HepG2 (cell line): Measurements from ENCODE around the gene NINJ2. TPM values are rescaled to one million over a fixed set of nuclear protein-coding genes. Genes with fewer than 3 reads are reported as not detected.
A peak's percentile ranks its signal among the peaks of the same experiment; 100 is the strongest.

Experiments
- ATRX ChIP-seq: sonication (generic); formaldehyde crosslinking; IDR thresholded peaks from 2 replicates; pipeline ENCODE4 v1.4.0; 2020; ENCODE audit warnings: missing genetic modification reagents, borderline replicate concordance
- CREM ChIP-seq, 2 experiments: sonication (generic) in 1 of 2; formaldehyde crosslinking in 1 of 2; IDR thresholded peaks; 2 replicates each; pipeline versions ENCODE4 v1.4.0 to v1.6.1; 2016 to 2020; ENCODE audit warnings: antibody characterized with exemption in 1 of 2, mild to moderate bottlenecking in 1 of 2, missing genetic modification reagents in 1 of 2
- FOXP1 ChIP-seq, 2 experiments: fragments of 450-650 bp in 1 of 2; IDR thresholded peaks; 2 replicates each; pipeline ENCODE4 v1.6.1; 2017 to 2018; ENCODE audit warnings: antibody characterized with exemption in 1 of 2
- HCFC1 ChIP-seq: fragments of 150-350 bp; IDR thresholded peaks from 2 replicates; pipeline ENCODE4 v1.6.1; 2014; ENCODE audit warnings: low read depth, low read length
- MEIS1 ChIP-seq: sonication (generic); formaldehyde crosslinking; IDR thresholded peaks from 2 replicates; pipeline ENCODE4 v1.9.0; 2021; ENCODE audit warnings: mild to moderate bottlenecking, missing genetic modification reagents, moderate library complexity, borderline replicate concordance
- MYNN ChIP-seq: sonication (generic); formaldehyde crosslinking; IDR thresholded peaks from 2 replicates; pipeline ENCODE4 v1.4.0; 2020; ENCODE audit warnings: mild to moderate bottlenecking, low read depth, missing genetic modification reagents
- POLR2A ChIP-seq, 2 experiments: IDR thresholded peaks; 2 replicates each; pipeline ENCODE4 v1.6.1; 2011; ENCODE audit warnings: low read depth in 2 of 2, low read length in 2 of 2, mild to moderate bottlenecking in 1 of 2, moderate library complexity in 1 of 2; ENCODE audit not compliant: insufficient read depth in 1 of 2
- RCOR2 ChIP-seq: IDR thresholded peaks from 2 replicates; pipeline ENCODE4 v1.6.1; 2016; ENCODE audit warnings: missing biosample characterization, missing genetic modification reagents
- SKI ChIP-seq: fragments of 450-650 bp; IDR thresholded peaks from one replicate; pipeline ENCODE4 v1.6.1; 2018; ENCODE audit warnings: mild to moderate bottlenecking; ENCODE audit not compliant: partially characterized antibody
- SMAD1 ChIP-seq: sonication (generic); formaldehyde crosslinking; IDR thresholded peaks from 2 replicates; pipeline ENCODE4 v1.4.0; 2020; ENCODE audit warnings: missing genetic modification reagents, low read depth, mild to moderate bottlenecking, borderline replicate concordance
- ZBTB21 ChIP-seq: sonication (generic); formaldehyde crosslinking; IDR thresholded peaks from 2 replicates; pipeline ENCODE4 v1.4.0; 2020; ENCODE audit warnings: missing genetic modification reagents
- ZBTB7B ChIP-seq: sonication (generic); formaldehyde crosslinking; IDR thresholded peaks from 2 replicates; pipeline ENCODE4 v1.4.0; 2020; ENCODE audit warnings: missing genetic modification reagents
- ZMYM3 ChIP-seq: sonication (generic); formaldehyde crosslinking; IDR thresholded peaks from 2 replicates; pipeline ENCODE4 v1.5.1; 2020; ENCODE audit warnings: mild to moderate bottlenecking, missing genetic modification reagents
- ZNF124 ChIP-seq: sonication (generic); formaldehyde crosslinking; IDR thresholded peaks from 2 replicates; pipeline ENCODE4 v1.4.0; 2020; ENCODE audit warnings: missing genetic modification reagents
- ZNF331 ChIP-seq: sonication (generic); formaldehyde crosslinking; IDR thresholded peaks from 2 replicates; pipeline ENCODE4 v1.4.0; 2020; ENCODE audit warnings: missing genetic modification reagents
- ZNF501 ChIP-seq: sonication (generic); formaldehyde crosslinking; IDR thresholded peaks from 2 replicates; pipeline ENCODE4 v1.5.1; 2020; ENCODE audit warnings: mild to moderate bottlenecking, moderate library complexity, missing genetic modification reagents
- ZNF562 ChIP-seq: sonication (generic); formaldehyde crosslinking; IDR thresholded peaks from 2 replicates; pipeline ENCODE4 v1.8.0; 2022; ENCODE audit warnings: missing genetic modification reagents, borderline replicate concordance
- polyA plus RNA-seq, 8 experiments: library from polyadenylated mRNA; depleted of rRNA in 3 of 8; stranded (reverse) in 7 of 8; unstranded in 1 of 8; fragments of >200 nt; fragmentation: Illumina TruSeq in 4 of 8; extraction: Trizol in 4 of 8; gene quantifications; 2 replicates each; pipeline versions ENCODE4 v1.2.1 to v1.2.3, GENCODE V29; 2011 to 2016; ENCODE audit warnings: low read depth in 4 of 8, missing spikeins in 1 of 8, mixed read lengths in 1 of 8; ENCODE audit not compliant: insufficient read depth in 1 of 8
- total RNA-seq, 5 experiments: library from RNA; depleted of rRNA; stranded (reverse); fragments of >200 nt; fragmentation: Illumina TruSeq; extraction: Trizol; gene quantifications; 2 replicates each; pipeline ENCODE4 v1.2.3, GENCODE V29; 2016; ENCODE audit warnings: low read depth in 1 of 5
- TF ChIP-seq, protein P1 (sequence below): sonication (generic); formaldehyde crosslinking; IDR thresholded peaks from 2 replicates; pipeline ENCODE4 v1.4.0; 2020; ENCODE audit warnings: missing genetic modification reagents
- TF ChIP-seq, protein P2 (sequence below): sonication (generic); formaldehyde crosslinking; IDR thresholded peaks from 2 replicates; pipeline ENCODE4 v1.4.0; 2020; ENCODE audit warnings: missing genetic modification reagents, borderline replicate concordance
- TF ChIP-seq, protein P3 (sequence below): sonication (generic); formaldehyde crosslinking; IDR thresholded peaks from 2 replicates; pipeline ENCODE4 v1.4.0; 2020; ENCODE audit warnings: mild to moderate bottlenecking, missing genetic modification reagents

The NINJ2 gene
- total and polyA plus RNA-seq, 2 of the 13 experiments (the other 11 are each of a cell fraction or from before 2014, with no cell fraction given), result 0.62 to 3.8 TPM

DNA sequence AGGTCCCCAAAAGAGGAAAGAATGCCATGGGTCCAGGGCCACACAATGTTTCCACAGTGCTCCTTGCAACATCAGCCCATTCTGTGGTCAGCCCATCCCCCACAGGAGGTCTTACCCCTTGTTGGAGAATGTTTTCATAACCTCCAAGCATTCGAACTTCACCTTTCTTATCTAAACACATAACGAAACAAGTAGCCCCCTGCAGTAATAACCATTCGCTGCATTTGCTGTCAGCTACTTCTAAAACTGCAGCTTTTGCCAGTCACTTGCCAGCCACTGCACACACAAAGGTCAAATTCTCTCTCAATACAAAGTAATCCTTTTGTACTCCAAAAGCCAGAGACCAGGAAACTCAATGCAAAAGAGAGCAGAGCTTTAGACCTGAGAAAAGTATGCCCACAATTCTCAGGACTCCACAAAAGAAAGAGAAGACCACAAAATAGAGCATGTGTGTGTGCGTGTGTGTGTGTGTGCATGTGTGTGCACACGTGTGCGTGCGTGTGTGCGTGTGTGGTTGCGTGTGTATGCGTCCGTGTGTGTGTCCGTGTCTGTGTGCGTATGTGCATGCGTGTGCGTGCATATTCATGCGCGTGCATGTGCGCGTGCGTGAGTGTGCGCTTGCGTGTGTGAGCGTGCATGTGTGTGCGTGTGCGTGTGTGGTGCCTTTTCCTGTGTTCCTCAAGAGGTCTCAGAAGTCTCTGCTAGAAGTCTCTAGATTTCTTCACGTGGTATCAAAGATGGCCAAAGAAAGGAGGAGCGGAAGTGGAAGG is 31.7 kb upstream of the NINJ2 start (continued):
- TF ChIP-seq, protein P1, sequence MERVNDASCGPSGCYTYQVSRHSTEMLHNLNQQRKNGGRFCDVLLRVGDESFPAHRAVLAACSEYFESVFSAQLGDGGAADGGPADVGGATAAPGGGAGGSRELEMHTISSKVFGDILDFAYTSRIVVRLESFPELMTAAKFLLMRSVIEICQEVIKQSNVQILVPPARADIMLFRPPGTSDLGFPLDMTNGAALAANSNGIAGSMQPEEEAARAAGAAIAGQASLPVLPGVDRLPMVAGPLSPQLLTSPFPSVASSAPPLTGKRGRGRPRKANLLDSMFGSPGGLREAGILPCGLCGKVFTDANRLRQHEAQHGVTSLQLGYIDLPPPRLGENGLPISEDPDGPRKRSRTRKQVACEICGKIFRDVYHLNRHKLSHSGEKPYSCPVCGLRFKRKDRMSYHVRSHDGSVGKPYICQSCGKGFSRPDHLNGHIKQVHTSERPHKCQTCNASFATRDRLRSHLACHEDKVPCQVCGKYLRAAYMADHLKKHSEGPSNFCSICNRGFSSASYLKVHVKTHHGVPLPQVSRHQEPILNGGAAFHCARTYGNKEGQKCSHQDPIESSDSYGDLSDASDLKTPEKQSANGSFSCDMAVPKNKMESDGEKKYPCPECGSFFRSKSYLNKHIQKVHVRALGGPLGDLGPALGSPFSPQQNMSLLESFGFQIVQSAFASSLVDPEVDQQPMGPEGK (CRISPR knock-in tag), result peak; percentile 54
- no peak for TF ChIP-seq ZNF562 (CRISPR knock-in tag)
- TF ChIP-seq SKI, result peak; percentile 9
- TF ChIP-seq ZNF124, result no peak
- 0 out of 2 replicates have a peak, but pooled peaks have one; percentile 23 for TF ChIP-seq RCOR2 (CRISPR knock-in tag)
- no peak for TF ChIP-seq FOXP1 (IDR thresholded peaks at IDR 0.05)
- TF ChIP-seq FOXP1 (CRISPR knock-in tag; IDR thresholded peaks at IDR 0.05), result peak; percentile 43; the same call in 1 of the 2 replicates
- TF ChIP-seq, protein P2, sequence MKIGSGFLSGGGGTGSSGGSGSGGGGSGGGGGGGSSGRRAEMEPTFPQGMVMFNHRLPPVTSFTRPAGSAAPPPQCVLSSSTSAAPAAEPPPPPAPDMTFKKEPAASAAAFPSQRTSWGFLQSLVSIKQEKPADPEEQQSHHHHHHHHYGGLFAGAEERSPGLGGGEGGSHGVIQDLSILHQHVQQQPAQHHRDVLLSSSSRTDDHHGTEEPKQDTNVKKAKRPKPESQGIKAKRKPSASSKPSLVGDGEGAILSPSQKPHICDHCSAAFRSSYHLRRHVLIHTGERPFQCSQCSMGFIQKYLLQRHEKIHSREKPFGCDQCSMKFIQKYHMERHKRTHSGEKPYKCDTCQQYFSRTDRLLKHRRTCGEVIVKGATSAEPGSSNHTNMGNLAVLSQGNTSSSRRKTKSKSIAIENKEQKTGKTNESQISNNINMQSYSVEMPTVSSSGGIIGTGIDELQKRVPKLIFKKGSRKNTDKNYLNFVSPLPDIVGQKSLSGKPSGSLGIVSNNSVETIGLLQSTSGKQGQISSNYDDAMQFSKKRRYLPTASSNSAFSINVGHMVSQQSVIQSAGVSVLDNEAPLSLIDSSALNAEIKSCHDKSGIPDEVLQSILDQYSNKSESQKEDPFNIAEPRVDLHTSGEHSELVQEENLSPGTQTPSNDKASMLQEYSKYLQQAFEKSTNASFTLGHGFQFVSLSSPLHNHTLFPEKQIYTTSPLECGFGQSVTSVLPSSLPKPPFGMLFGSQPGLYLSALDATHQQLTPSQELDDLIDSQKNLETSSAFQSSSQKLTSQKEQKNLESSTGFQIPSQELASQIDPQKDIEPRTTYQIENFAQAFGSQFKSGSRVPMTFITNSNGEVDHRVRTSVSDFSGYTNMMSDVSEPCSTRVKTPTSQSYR (CRISPR knock-in tag), result peak; percentile 100
- peak; percentile 87 for TF ChIP-seq MEIS1 (CRISPR knock-in tag)
- no peak for TF ChIP-seq ZBTB21 (CRISPR knock-in tag)
- TF ChIP-seq ATRX, result no peak
- TF ChIP-seq ZNF331 (CRISPR knock-in tag), result peak; percentile 25; the same call in 1 of the 2 replicates
- TF ChIP-seq CREM (IDR thresholded peaks at IDR 0.05), result peak; percentile 34; the same call in 1 of the 2 replicates
- no peak for TF ChIP-seq CREM (CRISPR knock-in tag; IDR thresholded peaks at IDR 0.05)
- no peak for TF ChIP-seq POLR2A (IDR thresholded peaks at IDR 0.05; ENCODE audit: insufficient read depth in 1 of 2, low read depth in 2 of 2, low read length in 2 of 2)
- TF ChIP-seq, protein P3, sequence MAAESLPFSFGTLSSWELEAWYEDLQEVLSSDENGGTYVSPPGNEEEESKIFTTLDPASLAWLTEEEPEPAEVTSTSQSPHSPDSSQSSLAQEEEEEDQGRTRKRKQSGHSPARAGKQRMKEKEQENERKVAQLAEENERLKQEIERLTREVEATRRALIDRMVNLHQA (CRISPR knock-in tag), result no peak
- no peak for TF ChIP-seq HCFC1
- TF ChIP-seq ZNF501 (CRISPR knock-in tag), result peak; percentile 20; the same call in 1 of the 2 replicates
- TF ChIP-seq MYNN (CRISPR knock-in tag), result no peak
- TF ChIP-seq ZBTB7B (CRISPR knock-in tag), result peak; percentile 62
- TF ChIP-seq SMAD1 (CRISPR knock-in tag), result no peak
- peak; percentile 13; the same call in 1 of the 2 replicates for TF ChIP-seq ZMYM3 (CRISPR knock-in tag)
